Stimulated activated CD8-positive, alpha-beta memory T cell treated with anti-CD3 and anti-CD28 coated beads, Interleukin-4, amount 100 ng/mL, for 4 hours (primary cell): ENCODE measurements around the gene BIN2.
"Not testable (repeated sequence)": the region's sequence is repeated elsewhere in the genome, so short reads cannot be mapped to it uniquely, and the experiment has no call there.

ENCODE experiments used
- DNase-seq, 2 donors: peaks; one replicate each; pipeline ENCODE4 v3.0.0-alpha.2; 2020; ENCODE audit warnings: low read depth in 2 of 2, low spot score in 1 of 2

BIN2 gene

DNA sequence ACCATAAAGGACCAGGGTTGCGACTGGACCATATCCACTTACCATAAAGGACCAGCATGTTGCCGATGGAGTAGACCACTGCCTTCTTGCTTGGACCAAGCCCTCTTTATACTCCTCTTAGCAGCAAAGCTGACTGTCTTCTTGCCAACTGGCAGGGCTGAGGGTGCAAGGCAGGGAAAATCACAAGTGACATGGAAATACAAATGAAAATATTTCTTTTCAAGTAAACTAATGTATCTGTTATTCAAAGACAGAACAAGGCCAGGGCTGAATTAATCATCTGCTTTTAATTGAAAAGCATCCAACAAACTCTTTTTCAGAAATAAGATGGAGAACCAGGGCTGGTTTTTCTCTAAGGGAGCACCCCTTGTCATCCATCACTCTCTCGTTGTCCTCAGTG, 22.6 kb upstream of the BIN2 start, which contains the start of gene CELA1:
Gene CELA1 (minus strand): TSS at position 99 of the 400 bp plus-strand sequence. CDS start 41 bp downstream, at position 58.
- DNase-seq, result no peak

DNA sequence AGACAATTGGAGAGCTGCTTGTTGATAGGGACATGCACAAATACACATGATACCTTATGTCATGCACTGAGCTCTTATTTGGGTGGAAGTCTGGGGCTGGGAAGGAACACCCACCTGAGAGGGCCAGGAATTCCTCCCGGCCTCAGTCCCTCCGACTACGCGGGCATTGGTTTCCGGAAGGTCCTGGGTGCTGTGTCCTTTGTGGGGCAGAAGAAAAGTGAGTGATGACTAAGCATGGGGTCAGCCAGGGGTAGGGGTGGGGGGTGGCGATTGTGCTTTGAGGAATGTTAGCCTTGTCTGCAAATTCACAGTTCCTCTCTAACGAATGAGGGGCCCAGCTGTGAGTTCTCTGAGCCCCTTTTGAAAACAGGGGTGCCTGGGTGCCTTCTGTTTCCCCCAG, 21.7 kb upstream of the BIN2 start:
- no peak for DNase-seq

DNA sequence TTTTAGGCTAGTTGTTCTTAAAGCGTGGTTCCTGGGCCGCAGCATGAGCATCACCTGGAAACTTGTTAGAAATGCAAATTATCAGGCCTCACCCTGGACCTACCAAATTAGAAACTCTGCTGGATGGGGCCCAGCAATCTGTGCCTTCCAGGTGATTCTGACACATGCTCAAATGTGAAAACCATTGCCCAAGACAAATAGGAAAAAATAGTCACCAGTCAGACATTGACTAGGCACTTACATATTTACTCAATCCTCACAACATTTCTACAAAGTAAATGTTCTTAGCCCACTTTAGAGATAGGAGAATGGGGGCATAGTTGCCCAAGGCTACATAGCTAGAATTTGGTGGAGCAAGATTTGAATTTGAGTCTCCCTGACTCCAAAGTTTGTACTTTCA, 19.2 kb upstream of the BIN2 start:
- no peak for DNase-seq

DNA sequence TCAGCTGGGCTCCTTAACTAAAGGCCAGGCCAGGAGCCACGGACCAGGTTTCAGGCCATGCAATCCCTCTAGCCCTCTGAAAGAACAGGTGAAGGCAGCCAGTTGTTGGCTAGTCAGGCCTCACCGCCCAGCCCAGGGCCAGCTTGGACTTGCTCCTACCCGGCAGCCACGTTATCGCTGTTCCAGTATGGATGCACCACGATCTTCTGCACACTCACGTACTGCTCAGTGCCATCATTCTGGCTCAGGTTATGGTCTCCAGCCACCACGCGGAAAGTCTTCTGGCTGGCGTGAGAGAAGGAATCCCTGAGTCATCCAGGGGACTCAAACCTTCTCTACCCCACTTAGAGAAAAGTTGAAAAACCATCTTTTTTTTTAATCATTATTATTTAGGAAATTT, 18.4 kb upstream of the BIN2 start:
- DNase-seq, result no peak

DNA sequence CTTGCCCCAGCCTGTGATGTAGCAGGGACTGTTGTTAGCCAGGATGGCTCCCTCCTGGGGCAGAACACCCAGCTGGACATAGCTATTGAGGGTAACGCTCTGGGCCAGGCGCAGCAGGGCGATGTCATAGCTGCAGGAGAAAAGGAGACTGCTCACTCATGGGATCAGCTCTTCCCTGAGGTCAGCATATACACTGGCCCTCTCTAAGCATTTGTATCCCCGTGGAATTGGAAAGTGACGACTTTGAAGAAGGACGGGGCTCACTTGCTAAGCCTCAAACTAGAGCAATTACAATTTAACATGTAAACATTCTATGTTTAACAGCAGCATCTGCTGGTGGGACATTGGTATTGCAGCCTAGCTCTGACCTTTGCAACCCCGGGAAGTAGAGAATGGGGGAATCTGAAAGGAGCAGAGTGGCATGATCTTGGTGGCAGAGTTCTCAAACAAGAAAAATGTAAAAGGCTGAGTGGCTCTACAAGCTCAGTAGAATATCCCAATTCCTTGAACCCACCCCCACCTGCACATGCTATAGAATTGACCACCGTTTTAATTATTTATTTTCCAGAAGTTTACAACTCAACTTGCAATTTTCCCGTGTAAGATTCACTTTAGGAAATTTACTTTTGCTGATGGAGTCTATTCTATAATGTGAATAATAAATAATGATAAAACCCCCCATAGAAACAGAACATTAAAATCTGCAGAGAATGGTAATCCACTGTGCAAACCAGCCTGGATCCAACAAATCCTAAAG, 17.5 kb upstream of the BIN2 start:
- DNase-seq, result peak; percentile 40 to 42

DNA sequence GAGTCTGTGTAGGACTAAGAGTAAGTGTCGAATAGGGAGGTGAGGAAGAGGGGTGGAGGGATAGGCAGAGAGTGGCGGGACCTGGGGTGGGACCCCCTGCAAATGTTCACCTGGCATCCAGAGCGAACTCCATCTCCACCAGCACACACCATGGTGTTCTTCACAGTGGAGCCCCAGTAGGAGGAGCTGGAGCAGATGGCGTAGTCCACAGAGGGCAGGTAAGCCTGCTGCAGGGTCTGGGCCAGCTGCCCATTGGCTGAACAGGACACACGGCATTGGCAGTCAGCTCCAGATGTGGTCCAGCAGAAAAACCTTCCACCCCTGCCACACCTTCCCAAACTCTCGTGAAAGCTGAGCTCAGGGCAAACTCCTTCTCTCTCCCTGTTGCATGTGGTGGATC, 15.8 kb upstream of the BIN2 start:
- DNase-seq, result no peak

DNA sequence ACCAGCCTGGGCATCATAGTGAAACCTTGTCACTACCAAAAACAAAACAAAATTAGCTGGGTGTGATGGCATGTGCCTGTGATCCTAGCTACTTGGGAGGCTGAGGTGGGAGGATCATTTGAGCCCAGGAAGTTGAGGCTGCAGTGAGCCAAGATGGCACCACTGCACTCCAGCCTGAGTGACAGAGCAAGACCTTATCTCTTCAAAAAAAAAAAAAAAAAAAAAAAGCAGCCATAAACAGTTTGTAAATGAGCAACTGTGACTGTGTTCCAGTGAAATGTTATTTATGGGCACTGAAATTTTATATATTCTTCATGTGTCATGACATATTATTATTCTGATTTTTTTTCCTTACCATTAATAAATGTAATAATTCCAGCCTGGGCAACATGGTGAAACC, 13.4 kb upstream of the BIN2 start:
- not testable (repeated sequence) for DNase-seq

DNA sequence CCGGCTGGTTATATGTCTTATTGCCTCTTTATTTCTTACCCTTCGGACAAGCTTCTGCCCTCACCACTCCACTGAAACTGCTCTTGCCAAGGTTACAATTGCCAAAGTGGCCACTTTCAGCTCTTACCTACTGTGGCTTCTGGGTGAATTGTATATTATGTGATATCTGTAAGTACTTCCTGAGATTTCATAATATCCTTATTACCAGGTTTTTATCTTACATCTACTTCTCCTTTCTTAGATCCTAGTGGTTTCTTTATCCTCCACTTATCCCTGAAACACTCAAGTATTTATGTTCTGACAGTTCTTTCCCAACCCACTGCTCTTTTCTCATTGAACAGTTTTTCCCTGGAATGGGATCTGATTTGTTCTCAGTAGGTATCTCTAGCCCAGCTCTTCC, 12.0 kb upstream of the BIN2 start:
- DNase-seq, result no peak

DNA sequence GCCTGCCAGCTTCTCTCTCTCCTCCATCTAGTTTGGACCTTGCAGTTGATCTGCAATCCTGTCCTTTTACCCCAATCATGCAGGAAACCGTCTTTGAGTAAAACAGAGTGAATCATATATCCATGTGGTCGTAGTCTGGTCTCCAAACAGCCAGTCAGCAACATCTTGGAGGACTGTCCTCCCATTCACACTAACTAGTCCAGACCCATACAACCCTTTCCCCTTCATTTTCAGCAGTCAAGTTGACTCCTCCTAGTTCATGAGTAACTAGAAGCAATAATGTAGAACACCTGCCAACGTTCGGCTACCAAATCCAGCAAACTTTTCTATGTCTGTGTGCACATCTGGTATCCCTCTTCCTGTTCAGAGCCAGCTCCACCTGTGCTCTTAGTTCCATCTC, 10.8 kb upstream of the BIN2 start:
- no peak for DNase-seq

DNA sequence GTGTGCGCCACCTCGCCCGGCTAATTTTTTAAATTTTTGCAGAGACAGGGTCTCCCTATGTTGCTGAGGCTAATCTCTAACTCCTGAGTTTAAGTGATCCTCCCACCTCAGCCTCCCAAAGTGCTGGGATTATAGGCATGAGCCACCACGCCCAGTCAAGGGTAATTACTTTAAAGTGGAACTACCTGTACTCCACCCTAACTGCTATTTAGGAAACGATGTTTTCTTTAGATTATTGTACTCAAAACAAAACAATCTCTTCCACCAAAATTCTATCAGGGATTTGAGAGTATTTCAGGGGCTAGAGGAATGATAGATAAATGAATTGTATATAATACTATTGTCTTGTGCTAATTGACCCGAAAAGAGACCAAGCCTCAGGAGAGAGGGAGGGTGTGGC, 9.6 kb upstream of the BIN2 start:
- no peak for DNase-seq

DNA sequence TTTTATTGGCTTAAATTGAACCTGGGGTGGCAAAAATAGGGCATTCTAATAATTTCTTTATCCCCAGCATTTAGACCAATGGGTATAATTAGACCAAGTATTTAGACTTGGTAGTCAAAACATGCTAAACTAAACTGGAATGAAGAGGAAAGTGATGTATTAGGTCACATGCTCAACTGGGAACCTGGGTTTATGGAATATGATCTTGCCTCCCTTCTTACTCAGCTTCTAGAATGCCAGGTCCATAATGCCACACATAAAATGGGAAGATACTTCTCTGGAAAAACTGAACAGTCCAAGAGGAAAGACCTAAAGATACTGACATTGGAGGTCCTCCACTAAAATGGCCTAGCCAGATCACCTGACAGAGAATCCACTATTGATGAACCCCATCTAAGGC, 6.2 kb upstream of the BIN2 start:
- no peak for DNase-seq

DNA sequence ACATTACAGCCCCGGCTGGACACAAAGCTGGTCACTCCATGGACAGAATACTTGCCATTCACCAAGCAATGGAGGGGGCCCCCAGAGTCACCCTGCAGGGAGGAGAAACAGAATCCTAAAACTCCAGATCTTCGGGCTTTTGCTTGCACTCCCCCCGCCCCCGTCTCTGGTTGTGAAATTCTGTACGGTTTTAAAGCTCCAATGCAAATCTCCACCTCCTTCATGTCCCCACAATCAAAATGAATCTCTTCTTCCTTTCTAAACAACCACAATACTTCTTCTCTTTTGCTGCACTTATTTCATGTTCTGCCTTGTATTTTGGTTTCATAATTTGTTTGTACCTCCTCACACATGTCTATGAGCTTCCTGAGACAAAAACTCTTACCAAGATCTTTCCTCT, 5.8 kb upstream of the BIN2 start:
- DNase-seq, result no peak

DNA sequence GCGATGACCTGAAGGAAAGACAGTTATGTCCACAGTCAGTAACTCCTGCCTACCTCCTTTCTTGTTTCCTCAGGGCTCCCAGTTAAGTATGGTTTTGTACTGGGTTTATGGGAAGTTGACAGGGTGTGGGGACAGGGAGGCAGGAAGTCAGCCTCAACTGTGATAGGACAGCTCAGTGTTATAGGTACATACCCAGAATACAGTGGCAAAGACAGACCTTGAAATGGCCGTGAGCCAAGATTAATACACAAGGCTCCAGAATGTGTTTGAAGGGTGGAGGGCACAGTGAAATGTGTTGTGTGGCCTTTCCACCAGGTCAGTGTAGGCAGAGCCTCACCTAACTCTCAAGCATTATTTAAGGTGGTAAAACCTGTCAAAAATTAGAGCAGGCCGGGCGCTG, 4.6 kb upstream of the BIN2 start:
- no peak for DNase-seq

DNA sequence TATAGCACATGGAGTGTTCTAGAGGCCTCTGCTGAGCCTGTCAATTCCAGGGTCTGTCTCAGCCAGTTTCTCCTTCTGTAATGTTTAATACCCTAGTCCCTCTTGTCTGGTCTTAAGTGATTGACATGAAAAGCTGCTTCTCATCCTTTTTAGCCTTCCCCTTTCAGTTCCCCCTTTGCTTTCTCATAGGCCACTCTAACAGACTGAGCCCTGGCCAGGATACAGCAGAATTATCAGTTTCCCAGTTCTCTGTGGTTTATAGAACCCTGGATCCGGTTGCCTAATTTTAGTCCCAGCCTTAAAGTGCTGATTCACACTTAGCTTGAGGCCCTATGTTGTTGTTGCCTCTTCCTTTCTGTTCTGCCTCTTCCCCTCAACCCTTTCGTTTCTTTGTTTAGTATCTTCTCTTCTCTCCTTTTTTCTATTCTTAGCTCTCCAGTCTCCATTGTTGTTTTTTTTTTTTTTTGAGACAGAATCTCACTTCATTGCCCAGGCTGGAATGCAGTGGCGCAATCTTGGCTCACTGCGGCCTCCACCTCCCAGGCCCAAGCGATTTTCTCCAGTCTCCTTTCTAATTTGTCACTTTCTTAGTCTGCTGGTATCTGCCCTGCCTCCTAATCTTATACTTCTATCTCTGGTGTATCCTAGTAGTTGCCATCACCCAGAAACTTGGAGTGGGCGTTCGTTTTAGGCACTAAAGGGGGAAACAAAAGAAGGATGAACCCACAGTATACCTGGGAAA, 2.9 kb upstream of the BIN2 start:
- no peak for DNase-seq

DNA sequence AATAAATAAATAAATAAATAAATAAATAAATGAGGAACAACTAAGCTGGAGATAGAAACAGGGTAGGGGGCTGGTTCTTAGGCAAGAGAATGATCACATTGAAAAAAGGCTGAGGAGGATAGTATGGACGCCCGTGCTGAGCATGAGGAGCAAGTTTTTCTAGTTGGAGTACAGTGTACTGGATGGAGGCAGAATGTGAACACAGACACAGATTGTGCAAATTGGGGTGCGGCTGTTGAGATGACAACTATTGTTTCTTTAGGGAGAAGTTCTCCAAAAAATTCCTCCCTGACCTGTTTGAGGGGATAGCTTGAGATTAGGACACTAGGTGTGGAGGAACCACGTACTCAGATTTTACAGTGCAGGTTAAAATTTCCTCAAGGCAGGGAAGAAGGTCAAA, 979 bp upstream of the BIN2 start:
- DNase-seq, result no peak

DNA sequence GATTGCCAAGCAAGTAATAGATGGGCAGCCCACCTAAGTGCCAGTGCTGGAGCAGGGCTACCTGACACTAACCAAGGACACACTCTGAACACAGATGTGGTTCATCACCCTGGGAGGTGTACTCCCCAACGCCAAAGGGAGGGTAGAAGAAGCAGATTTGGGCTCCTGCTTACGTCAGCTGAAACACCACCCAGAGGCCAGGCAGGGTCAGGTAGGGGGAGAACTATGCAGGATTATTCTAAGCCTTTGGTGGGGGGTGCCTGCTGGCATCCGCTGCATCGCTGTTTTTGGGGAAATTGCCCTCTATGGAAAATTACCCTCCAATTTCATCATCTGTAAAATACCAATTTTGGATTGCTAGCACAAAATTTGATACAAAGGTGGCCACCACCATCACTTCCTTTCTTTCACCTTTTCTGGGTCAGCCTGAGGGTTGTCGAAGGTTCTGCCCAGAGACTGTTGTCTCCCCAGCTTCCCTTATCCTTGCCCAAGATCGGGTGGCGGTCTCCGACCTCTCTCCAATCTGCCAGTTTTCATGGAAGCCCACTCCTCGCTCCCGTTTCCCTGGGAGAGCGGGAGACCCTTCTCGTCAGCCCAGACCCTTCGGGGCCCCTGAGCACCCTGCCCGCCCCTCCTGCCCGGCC, 535 bp downstream of the BIN2 start:
- DNase-seq, result no peak

DNA sequence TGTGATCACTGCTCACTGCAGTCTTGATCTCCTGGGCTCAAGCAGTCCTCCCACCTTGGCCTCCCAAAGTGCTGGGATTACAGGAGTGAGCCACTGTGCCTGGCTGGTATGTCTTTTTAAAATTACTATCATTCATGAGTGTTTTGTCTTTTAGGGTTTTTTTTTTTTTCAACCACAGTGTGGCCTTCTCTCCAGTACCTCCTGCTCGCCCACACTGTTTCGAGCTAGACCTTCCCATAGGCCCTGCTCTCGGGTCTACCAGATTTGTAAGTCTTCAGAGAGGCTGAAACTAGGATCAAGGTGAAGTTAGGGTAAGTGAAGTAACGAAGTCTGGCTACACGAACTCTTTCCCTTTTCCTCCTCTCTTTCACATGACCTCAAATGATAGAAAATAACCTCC, 1.5 kb downstream of the BIN2 start:
- no peak for DNase-seq

DNA sequence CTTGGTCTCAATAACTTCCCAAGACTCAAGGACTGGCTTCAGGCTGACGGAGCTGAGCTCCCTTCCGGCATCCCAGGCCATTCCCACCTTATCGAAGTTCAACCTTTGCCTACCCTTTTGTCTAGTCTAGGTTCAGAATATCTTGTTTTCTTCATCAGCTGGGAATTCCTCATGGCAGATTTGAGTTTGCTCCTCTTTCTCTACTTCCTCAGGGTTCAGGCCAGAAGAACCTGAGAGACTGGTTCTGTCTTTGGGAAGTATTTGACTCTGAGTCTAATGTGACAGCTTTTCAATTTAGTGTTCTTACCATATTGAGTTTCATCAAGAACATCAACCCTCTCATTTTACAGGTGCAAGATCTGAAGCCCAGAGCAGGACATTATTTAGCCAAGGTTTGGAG, 2.1 kb downstream of the BIN2 start:
- no peak for DNase-seq

DNA sequence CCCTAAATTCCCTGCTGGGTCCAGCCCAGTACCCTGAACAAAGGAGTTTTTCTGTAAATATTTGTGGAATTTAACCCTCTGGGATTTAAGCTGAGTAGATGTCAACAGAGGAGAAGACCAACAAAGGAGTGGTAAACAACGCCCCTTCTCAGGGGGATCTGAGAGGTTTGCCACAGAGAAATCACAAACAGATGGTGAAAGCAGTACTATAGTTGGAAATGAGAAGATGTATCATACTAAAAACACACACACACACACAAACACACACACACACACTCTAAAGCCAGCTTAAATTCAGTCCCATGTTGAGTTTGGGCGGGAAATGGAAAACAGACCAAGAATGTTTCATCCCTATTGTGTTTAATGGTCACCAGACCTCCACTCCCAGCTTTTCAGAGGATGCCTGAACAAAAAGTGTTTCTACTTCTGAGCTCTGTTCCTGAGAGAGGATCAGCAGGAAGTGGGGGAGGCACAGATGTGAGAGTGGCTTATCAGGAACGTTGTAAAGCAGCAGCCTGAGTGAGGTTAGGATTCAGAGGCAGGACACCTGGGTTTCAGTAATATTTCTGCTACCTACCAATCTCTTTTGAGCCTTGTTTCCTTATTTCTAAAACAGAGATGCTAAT, 3.2 kb downstream of the BIN2 start:
- no peak for DNase-seq

DNA sequence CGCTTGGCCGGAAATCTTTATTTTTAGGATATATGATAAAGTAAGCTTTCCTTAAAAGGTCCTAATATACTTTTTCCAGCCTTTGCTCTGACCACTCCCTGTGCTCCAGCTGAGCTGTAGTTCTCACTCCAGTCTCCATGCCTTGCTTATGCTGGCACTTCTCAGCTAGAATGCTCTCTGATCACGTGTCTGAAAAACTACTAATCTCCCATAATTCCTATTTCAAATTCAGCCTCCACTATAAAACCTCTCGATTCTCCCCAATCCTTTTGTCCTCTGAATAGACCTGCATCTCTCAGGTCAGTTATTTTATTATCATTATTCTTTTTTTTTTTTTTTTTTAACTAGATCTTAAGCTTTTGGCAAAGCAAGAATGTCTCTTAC, 3.7 kb downstream of the BIN2 start:
- DNase-seq, result no peak

DNA sequence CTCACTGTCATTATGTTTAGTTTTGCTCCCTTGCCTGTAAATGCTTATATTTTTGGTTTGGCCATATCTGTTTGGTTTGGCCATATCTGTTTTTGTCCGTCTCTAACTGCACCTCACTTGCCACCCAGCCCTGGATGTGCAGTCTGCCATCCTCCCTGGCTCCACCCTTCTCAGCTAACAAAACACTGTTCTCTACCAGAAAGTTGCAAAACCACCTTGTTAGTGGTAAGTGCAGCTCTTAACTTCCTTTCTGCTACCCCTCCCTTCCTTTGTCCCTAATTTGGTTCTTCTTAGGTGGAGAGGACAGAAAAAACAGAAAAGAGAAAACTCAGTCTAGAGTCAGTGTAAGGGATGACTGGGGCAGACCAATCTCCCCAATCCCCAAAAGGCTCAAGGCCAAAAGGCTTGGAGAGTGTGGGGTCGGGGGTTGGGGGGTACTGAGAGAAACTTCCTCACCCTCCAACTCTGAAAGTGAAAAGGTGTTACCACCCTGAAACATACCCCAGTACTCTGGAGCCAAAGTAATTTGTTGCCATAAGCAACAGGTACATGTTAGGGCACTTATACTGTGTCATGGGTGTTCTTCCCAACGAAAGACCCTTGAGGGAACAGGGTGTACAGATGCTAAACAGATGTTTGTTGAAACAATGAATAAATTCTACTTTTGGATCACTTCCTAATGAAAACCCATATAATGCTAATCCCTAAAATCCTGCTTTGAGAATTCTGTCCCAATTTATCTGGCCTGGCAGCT, 5.0 kb downstream of the BIN2 start:
- no peak for DNase-seq
